GM12892 (cell line): ENCODE data around the gene KCNMA1.

Experiments
- POLR2A ChIP-seq: IDR thresholded peaks from 2 replicates; pipeline ENCODE4 v1.6.1; 2011; ENCODE audit warnings: low read depth, low read length, control low read depth
- POLR2AphosphoS5 ChIP-seq: IDR thresholded peaks from 2 replicates; pipeline ENCODE4 v1.6.1; 2011; ENCODE audit warnings: low read depth, low read length, control low read depth
- TAF1 ChIP-seq: IDR thresholded peaks from 2 replicates; pipeline ENCODE4 v1.6.1; 2011; ENCODE audit warnings: low read depth, mild to moderate bottlenecking, control low read depth, low read length, borderline replicate concordance

GRCh38 chr10:77010430-77010829, 627.2 kb downstream of the KCNMA1 start:
- TF ChIP-seq TAF1: no peak
- TF ChIP-seq POLR2A: no peak
- no peak for TF ChIP-seq POLR2AphosphoS5
